Measurements from ENCODE around the gene ACOT11.

Gene ACOT11

GRCh38 chr1:54537611-54538010 lies 10.4 kb upstream of the ACOT11 start:
- no peak for DNase-seq (ENCODE audit: low spot score)

DNA sequence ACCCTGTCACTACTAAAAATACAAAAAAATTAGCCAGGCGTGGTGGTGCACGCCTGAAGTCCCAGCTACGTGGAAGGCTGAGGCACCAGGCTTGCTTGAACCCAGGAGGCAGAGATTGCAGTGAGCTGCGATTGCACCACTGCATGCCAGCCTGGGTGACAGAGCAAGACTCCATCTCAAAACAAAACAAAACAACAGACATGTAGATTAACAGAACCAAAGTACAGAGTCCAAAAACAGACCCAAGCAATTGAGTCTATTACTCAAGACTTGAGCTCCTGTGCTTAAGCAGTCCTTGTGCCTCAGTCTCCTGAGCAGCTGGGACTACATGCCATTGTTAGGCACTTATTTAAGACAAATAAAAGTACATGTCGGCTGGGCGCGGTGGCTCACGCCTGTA lies 9.5 kb upstream of the ACOT11 start:
- no peak for DNase-seq (ENCODE audit: low spot score)

DNA sequence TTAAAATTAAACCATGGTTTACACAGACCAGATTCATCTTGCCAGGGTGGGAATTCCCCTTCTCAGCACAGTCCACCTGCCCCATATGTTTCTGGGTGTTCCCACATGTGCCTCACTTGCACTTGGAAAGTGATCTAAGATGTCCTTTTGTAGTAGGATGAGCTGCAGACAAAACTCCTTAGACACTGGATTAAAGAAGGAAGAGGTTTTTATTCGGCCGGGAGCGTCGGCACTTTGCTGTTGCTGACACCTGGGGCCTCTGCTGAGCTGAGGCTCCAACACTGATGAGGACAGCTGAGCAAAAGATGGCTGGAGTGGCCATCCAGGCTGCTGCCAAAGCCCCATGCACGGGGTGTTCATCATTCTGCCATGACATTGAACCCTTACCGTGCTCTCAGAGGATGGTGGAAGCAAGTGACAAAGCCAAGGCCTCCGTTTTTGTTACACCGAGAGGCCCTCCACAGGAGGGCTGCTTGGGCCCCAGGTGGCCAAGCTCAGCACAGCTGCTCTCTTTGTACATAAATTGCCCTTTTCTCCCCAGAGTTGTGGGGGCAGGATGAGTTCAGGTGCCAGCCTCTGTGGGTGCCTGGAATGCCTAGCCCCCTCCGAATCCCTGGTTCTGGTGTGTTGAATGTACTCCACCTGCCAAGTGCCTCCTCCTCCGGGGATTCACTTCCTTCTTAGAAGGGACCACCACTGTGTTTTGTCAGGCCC lies 7.3 kb upstream of the ACOT11 start:
- no peak for DNase-seq (ENCODE audit: low spot score)

DNA sequence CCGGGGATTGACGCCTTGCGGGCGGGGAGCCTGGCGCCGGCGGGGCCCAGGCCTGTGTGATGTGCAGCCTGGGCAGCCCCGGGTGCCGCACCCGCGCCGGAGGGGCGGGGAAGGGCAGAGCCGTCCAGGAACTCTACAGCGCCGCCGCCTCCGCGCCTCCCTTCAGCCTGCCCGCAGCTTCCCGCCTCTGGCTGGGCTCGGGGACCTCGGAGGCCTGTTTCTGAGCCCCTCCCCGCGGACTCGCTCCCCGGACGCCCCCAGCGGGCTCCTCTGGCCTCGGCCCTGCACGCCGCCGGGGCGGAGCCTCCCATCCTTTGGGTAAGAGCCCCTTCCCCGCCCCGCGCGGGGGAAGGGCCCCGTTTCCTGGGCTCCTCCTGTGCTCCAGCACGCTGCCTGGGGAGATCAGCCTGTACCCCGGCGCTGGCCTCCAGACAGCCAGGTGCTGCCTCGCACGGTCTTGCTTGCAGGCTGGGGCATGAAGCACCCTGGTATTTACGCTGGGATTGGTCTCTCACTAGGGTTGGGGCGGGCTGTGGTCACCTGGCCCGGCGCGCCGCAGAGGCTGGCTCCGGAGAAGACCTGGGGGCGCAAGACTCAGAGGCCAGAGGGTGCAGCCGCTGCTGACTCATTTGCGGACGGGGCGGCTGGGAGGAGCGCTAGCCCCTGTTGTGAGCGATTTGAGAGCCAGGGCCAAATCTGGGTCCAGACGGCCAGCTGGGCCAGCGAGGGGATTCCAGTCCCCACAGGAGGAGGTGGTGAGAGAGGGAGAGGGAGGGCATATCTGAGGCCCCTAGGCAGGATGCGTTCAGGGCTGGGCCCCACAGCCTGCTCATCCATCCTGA lies 5.7 kb upstream of the ACOT11 start:
- DNase-seq (ENCODE audit: low spot score), result no peak

GRCh38 chr1:54542962-54543539 lies 5.0 kb upstream of the ACOT11 start:
- no peak for DNase-seq (ENCODE audit: low spot score)

DNA sequence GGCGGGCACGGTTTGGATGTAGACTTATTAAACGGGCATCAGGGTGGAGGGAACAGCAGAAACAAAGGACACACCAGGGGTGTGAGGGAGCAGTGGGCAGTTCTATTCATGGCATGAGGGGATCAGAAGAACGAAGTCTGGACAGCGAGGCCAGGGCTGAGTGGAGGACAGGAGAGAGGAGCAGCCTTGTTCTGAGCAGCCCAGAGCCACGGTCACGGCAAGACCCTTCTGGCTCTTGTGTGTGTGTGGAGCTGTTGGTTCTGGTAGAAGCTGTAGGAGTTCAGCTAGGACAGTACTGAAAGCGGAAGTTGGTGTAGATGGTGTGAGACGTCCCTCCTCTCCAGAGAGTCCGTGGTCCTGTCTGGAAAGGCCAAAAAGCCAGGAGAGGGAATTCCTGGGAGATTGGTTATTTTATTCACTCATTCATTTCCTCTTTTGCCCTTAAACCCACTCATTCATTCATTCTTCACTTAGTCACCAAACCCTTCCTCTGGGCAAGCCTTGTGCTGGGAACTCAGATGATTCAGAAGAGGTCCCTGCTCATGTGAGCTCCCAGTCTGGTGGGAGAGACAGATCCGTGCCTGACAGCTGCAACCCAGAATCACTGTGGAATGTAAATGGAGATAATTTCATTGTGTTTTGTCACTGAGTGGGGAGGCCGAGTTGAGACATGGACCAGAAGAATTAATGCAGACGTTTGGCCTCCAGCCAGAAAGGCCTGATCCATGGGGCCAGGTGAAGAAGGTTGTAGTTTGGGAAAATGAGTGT lies 4.1 kb upstream of the ACOT11 start:
- DNase-seq (ENCODE audit: low spot score), result no peak

GRCh38 chr1:54545916-54546635 lies 2.0 kb upstream of the ACOT11 start:
- no peak for DNase-seq (ENCODE audit: low spot score)

DNA sequence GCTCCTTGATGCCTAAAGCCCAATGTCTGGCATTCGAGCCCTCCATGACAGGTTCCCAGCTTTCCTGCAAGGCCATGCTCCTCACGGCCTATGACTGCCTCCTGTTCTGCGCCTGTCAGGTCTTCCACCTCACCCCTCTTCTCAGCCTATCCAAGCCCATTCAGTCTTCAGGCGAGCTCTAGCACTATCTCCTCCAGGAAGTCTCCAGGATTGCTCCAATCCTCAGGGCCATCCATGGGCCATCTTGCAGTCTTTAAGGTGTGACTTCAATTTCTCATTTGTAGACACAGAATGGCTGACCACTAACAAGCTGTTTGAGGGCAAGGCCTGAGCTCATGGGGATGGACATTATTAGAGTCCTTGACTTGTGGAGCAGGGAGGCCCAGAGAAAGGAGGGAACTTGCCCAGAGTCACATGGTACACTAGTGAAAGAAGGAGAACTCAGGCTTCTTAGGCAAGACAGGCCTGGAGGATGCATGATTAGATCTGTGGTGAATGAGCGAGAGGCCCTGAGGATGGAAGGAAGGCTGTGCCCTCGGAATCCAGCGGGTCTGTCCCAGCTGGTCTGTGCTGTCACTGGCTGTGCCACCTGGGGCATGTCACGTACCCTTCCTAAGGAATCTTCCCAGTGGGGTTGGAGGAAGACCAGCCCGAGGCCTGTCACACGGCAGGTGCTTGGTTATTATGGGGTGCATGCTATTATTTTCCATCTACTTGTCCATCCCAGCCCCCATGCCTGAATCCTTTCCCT lies 1.2 kb upstream of the ACOT11 start:
- no peak for DNase-seq (ENCODE audit: low spot score)

- no peak for DNase-seq (ENCODE audit: low spot score)
Observed at GRCh38 chr1:54548389-54549044, 489 bp downstream of the ACOT11 start.

DNA sequence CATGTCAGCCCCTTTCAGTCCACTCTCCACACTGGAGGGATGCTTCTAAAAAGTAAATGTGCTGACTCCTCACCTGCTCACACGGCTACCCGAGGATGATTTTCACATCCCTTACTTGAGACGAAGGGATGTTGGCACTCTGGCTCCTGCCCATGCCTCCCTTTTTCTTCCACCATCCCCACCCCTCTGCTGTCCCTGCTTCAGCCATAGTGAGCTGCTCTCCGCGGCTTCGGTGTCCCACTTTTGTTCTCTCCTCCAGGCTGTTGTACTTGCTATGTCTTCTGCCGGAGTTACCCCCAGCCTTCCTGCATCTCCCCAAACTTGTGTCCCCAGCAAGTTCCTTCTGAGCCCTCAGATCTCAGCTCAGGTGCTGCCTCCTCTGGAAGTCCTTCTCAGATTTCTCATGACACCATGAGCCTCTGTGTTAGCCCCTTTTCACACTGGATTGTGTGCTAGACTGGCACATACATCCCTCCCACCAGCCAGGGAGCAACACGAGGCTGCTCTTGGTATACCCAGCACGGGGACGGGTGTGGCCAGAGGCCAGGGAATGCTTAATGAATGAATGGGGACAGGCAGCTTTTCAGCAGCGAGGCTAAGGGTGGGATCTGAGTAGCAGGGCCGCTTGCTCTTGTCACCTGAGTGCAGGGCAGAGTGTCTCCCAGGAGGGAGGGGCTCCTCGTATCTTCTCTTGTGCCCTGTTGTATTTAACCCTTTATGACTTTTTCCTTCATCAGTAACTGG lies 1.3 kb downstream of the ACOT11 start:
- DNase-seq (ENCODE audit: low spot score), result no peak

DNA sequence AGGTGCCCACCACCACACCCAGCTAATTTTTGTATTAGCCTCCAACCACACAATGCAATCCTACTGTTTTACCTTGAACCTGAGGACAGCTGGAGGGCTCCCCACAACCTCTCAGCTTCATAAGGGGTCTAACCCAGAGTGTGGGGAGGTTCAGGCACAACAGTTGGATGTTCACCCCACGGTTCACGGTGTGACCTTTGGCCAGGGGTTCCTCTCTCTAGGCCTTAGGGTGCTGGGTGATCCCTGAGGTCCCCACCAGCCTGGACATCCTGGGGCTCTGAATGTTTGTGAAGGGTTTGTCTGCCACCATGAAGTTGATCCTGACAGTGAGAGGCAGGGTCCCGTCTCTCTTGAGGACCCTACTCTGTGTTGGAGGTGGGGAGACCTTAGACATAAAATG lies 3.9 kb downstream of the ACOT11 start:
- no peak for DNase-seq (ENCODE audit: low spot score)

DNA sequence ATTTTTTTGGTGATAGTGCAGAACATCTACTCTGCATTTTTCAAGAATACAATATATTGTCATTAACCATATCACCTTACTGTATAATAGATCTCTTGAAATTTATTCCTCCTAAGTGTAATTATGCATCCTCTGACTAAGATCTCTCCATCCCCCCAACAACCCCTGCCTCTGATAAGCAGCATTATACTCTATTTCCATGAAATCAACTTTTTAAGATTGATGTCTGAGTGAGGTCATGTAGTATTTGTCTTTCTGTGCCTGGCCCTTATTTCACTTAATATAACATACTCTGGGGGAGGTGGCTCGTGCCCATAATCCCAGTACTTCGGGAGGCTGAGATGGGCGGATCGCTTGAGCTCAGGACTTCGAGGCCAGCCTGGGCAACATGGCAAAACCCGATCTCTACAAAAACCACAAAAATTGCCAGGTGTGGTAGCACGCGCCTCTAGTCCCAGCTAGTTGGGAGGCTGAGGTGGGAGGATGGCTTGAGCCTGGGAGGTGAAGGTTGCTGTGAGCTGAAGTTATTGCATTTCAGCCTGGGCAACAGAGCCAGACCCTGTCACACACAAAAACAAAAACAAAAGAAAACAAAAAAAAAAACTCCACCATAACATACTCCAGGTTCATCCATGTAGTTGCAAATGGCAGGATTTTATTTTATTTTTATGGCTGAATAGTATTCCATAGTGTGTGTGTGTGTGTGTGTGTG lies 5.7 kb downstream of the ACOT11 start:
- DNase-seq (ENCODE audit: low spot score), result no peak

DNA sequence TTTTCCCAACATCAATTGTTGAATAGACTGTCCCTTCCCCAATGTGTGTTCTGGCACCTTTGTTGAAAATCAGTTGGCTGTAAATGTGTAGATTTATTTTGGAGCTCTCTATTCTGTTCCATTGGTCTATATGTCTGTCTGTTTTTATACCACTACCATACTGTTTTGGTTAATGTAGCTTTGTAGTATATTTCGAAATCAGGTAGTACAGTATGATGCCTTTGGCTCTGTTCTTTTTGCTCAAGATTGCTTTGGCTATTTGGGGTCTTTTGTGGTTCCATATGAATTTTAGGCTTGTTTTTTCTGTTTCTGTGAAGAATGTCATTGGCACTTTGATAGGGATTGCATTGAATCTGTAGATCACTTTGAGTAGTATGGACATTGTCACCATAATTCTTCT lies 8.1 kb downstream of the ACOT11 start:
- DNase-seq (ENCODE audit: low spot score), result no peak

DNA sequence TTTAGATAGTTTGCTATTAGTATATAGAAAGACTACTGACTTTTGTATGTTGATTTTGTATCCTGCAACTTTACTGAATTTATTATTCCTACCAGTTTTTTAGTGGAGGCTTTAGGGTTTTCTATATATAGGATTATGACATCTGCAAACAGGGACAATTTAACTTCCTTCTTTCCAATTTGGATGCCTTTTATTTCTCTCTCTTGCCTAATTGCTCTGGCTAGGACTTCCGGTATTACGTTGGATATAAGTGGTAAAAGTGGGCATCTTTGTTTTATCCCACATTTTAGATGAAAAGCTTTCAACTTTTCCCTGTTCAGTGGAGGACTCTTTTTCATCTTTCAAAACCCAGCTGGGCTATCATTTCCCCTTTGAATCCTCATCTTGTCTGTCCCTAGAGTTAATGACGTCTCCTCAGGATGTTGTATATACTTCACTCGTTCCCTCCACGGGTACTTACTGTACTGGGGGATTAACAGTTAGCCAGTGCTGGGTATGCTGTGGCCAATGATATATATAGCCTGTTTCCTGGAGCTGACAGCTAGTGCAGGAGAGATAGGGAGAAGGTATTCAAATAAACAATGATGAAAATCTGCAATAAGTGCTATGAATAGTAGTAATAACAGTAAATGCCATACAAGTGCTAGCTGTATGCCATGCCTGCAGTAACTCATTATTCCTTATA lies 9.8 kb downstream of the ACOT11 start:
- DNase-seq (ENCODE audit: low spot score), result no peak

DNA sequence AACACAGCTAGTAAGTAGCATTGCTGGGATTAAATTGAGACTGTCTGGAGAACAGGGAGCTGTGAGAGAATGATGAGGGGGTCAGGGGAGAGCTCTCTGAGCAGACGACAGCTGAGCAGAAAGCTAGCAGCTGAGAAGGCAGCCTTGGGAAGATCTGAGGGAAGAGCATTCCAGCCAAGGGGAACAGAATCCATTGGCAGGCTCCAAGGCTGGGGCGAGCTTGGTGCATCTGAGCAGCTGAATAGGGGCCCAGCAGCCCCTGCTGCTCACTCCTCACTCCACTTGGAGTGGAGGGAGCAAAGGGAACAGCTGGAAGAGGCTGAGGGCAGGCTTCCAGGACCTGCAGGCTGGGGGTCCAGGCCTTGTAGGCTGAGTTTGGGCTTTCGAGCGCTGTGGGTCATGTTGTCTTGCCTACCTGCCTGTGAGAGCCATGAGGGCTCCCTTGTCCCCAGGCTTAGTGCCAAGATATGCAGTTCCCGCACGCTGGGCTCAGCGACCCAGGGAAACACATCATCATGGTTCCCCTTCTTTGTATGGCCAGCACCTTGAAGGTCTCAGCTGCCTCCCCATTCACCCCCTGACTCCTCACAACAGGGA lies 10.5 kb downstream of the ACOT11 start:
- no peak for DNase-seq (ENCODE audit: low spot score)

DNA sequence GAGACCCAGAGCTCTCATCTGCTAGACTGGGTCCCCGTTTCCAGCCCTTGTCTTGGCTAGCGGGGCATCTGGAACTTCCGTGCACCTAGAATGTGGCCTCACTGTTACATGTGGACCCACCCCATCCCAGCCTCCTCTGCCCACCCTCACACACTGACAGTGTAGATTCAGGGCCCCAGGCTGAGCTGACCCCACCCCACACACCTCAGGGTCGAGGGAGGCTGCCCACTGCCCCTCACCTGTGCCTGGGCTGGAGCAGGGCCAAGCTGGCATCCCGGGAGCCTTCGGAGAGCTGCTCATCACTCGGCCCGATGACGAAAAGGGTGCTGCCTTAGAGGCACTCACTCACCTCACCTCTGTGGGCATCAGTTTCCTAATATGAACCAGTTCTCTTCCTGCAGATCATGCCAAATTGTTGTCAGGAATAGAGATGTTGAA lies 11.1 kb downstream of the ACOT11 start:
- DNase-seq (ENCODE audit: low spot score), result no peak

- DNase-seq (ENCODE audit: low spot score), result no peak
Observed at GRCh38 chr1:54559771-54560231, 11.8 kb downstream of the ACOT11 start.
